ENCODE data around the gene MSANTD1. TPM values are rescaled to one million over a fixed set of nuclear protein-coding genes. Genes with fewer than 3 reads are reported as not detected.

Gene MSANTD1
- total and polyA plus RNA-seq, 2 of the 8 experiments (the other 6 are each of a cell fraction or from before 2014, with no cell fraction given): 0.23 to 0.45 TPM

GRCh38 chr4:3280466-3280865 is 31.5 kb downstream of the MSANTD1 start:
- H3K4me2 ChIP-seq (ENCODE audit: insufficient read depth in 1 of 2, low read depth in 2 of 2, low read length in 2 of 2): no peak overlapping the region
- H4K20me1 ChIP-seq (replicated peaks in 1 of 2; ENCODE audit: control insufficient read depth in 1 of 2, insufficient read depth in 2 of 2, low read length in 2 of 2): no peaks in the 10 kb centered on the region
- no peak overlapping the region for H2AK5ac ChIP-seq (ENCODE audit: low read depth, low read length)
- H3K23ac ChIP-seq (ENCODE audit: insufficient read length): no peak overlapping the region
- no peak overlapping the region for H2AFZ ChIP-seq (ENCODE audit: low read length)
- H2BK5ac ChIP-seq (ENCODE audit: low read depth, low read length): no peak overlapping the region
- no peak overlapping the region for H3K18ac ChIP-seq (ENCODE audit: extremely low read depth, low read length)
- DNase-seq (ENCODE audit: low read depth in 1 of 2, low spot score in 2 of 2) (no peak), FAIRE-seq (no peak)
- no peak overlapping the region for H4K91ac ChIP-seq (replicated peaks; ENCODE audit: insufficient read length, low read length)
- no peak overlapping the region for H3K56ac ChIP-seq (replicated peaks; ENCODE audit: insufficient read length, low read depth, low read length)
- H2BK120ac ChIP-seq (replicated peaks; ENCODE audit: low read depth, low read length): no peak overlapping the region
- H3K9ac ChIP-seq (replicated peaks in 1 of 4; ENCODE audit: extremely low read depth in 1 of 4, low read depth in 3 of 4, low read length in 3 of 4): no peak overlapping the region
- H2BK20ac ChIP-seq (ENCODE audit: low read length): no peak overlapping the region
- no peak overlapping the region for H2BK12ac ChIP-seq (ENCODE audit: low read depth, low read length)
- H3K36me3 ChIP-seq (ENCODE audit: control insufficient read depth in 2 of 4, insufficient read depth in 4 of 4, low read length in 3 of 4): no peaks in the 10 kb centered on the region
- H2BK15ac ChIP-seq (ENCODE audit: low read length): no peak overlapping the region
- H3K9me3 ChIP-seq (ENCODE audit: insufficient read depth in 2 of 2, low read depth in 1 of 2, low read length in 1 of 2): no peaks in the 10 kb centered on the region; a peak in 1 of 4 replicates
- H3K4me3 ChIP-seq (ENCODE audit: extremely low read depth in 1 of 4, insufficient read depth in 2 of 4, low read depth in 3 of 4, low read length in 4 of 4): no peak overlapping the region
- no peaks in the 10 kb centered on the region; a peak in 1 of 7 replicates for H3K4me1 ChIP-seq (replicated peaks in 1 of 4; ENCODE audit: control insufficient read depth in 3 of 4, insufficient read depth in 4 of 4, low read length in 3 of 4)
- no peak overlapping the region for H4K5ac ChIP-seq (ENCODE audit: insufficient read length, low read depth, low read length)
- H3K23me2 ChIP-seq (ENCODE audit: low read depth, low read length): no peaks in the 10 kb centered on the region
- ChIA-PET POLR2A (ENCODE audit: partially characterized antibody) (interaction anchor here (0.5 to 0.6 kb wide), 2 partner anchors 107 to 117 kb away, joined by 3 read pairs; no protein-coding TSS in a partner anchor), CTCF (ENCODE audit: partially characterized antibody) (interaction anchor here (0.6 to 1.1 kb wide), 3 partner anchors 38 to 1928 kb away, joined by 3 to 4 read pairs (median 3); no protein-coding TSS in a partner anchor)
- peak overlapping the region; percentile 14 for H3K14ac ChIP-seq (ENCODE audit: insufficient read length)
- H3K79me1 ChIP-seq (ENCODE audit: low read depth, low read length): no peaks in the 10 kb centered on the region
- no peak overlapping the region for H3K4ac ChIP-seq (replicated peaks; ENCODE audit: insufficient read length, low read depth, low read length)
- no peaks in the 10 kb centered on the region for H3K79me2 ChIP-seq (ENCODE audit: control insufficient read depth in 1 of 2, insufficient read depth in 2 of 2, low read length in 2 of 2)
- H4K8ac ChIP-seq (ENCODE audit: extremely low read depth, insufficient read depth, low read length): no peak overlapping the region
- no peak overlapping the region for H3K27ac ChIP-seq (ENCODE audit: low read depth, low read length)
- 85% methylated on average over 3 of the region's 3 CpGs; no CpG with 5 or more reads in 1 of the 2 experiments for WGBS, 2 experiments (ENCODE audit: extremely low coverage in 1 of 2, insufficient coverage in 1 of 2, insufficient read length in 1 of 2, insufficient replicate concordance in 2 of 2, low coverage in 1 of 2, low lambda C conversion rate in 2 of 2, missing lambda C conversion rate in 1 of 2)
- H3K27me3 ChIP-seq (replicated peaks in 1 of 4; ENCODE audit: control insufficient read depth in 3 of 4, extremely low read depth in 1 of 4, insufficient read depth in 3 of 4, low read length in 3 of 4): no peaks in the 10 kb centered on the region; a peak in 1 of 7 replicates
- TF ChIP-seq RXRA (IDR thresholded peaks at IDR 0.05; ENCODE audit: insufficient read depth, low read depth, low read length) (no peak), RAD21 (IDR thresholded peaks at IDR 0.05 in 1 of 2, conservative IDR thresholded peaks at IDR 0.05 in 1 of 2; ENCODE audit: low read depth in 2 of 2, low read length in 2 of 2) (no peak), RNF2 (IDR thresholded peaks at IDR 0.05; ENCODE audit: borderline replicate concordance, low read depth, low read length, missing control alignments, poor library complexity, severe bottlenecking) (no peak), USF2 (IDR thresholded peaks at IDR 0.05; ENCODE audit: low read length) (no peak), TCF12 (IDR thresholded peaks at IDR 0.05; ENCODE audit: low read depth, low read length) (no peak)

Measured in H1 (cell line).